HG02798 (cell line): Measurements from ENCODE around the gene STRIT1.
"Not testable (repeated sequence)": the region's sequence is repeated elsewhere in the genome, so short reads cannot be mapped to it uniquely, and the experiment has no call there.

Source experiments
- ATAC-seq: cut with Tn5 transposase; IDR thresholded peaks from one replicate; pipeline ENCODE4 v1.9.1; 2021; ENCODE audit warnings: mild to moderate bottlenecking; ENCODE audit not compliant: unreplicated experiment, poor library complexity

Gene STRIT1

GRCh38 chr3:155313916-155314315, 20.4 kb upstream of the STRIT1 start:
- ATAC-seq = no peak

GRCh38 chr3:155313300-155313699, 19.8 kb upstream of the STRIT1 start:
- ATAC-seq = no peak

- ATAC-seq = no peak
These were observed 19.3 kb upstream of the STRIT1 start for GRCh38 chr3:155312781-155313180.

- ATAC-seq = no peak
These were observed 16.1 kb upstream of the STRIT1 start for GRCh38 chr3:155309581-155309980.

GRCh38 chr3:155308831-155309230, 15.3 kb upstream of the STRIT1 start:
- no peak for ATAC-seq

GRCh38 chr3:155307183-155307582, 13.7 kb upstream of the STRIT1 start:
- no peak for ATAC-seq

GRCh38 chr3:155304394-155304793, 10.9 kb upstream of the STRIT1 start:
- no peak for ATAC-seq

- ATAC-seq = no peak
These were observed 10.1 kb upstream of the STRIT1 start for GRCh38 chr3:155303540-155304097.

GRCh38 chr3:155302891-155303290, 9.4 kb upstream of the STRIT1 start:
- ATAC-seq = no peak

GRCh38 chr3:155302481-155302880, 9.0 kb upstream of the STRIT1 start:
- no peak for ATAC-seq

- no peak for ATAC-seq
These were observed 3.6 kb upstream of the STRIT1 start for GRCh38 chr3:155297100-155297499.

- ATAC-seq = no peak
These were observed 2.9 kb upstream of the STRIT1 start for GRCh38 chr3:155296413-155296812.

GRCh38 chr3:155292693-155293092, 790 bp downstream of the STRIT1 start:
- no peak for ATAC-seq

- no peak for ATAC-seq
These were observed 1.4 kb downstream of the STRIT1 start for GRCh38 chr3:155292133-155292532.

- ATAC-seq = no peak
These were observed 6.7 kb downstream of the STRIT1 start for GRCh38 chr3:155286736-155287135.

- ATAC-seq = no peak
These were observed 7.5 kb downstream of the STRIT1 start for GRCh38 chr3:155285936-155286335.

GRCh38 chr3:155283092-155284056, 10.1 kb downstream of the STRIT1 start:
- ATAC-seq = no peak

- ATAC-seq = no peak
These were observed 10.9 kb downstream of the STRIT1 start for GRCh38 chr3:155282385-155283091.

GRCh38 chr3:155281912-155282311, 11.6 kb downstream of the STRIT1 start:
- no peak for ATAC-seq

- not testable (repeated sequence) for ATAC-seq
These were observed 17.4 kb downstream of the STRIT1 start for GRCh38 chr3:155276089-155276488.

GRCh38 chr3:155275159-155275754, 18.2 kb downstream of the STRIT1 start:
- ATAC-seq = not testable (repeated sequence)
